ENCODE results near the gene VAV2.

The VAV2 gene

GRCh38 chr9:133762488-133763271 is 229.4 kb downstream of the VAV2 start:
- in situ Hi-C loops (cut with MboI; ENCODE audit: low sequenced_read_pairs, unreplicated experiment), result no loop called here
- no peak for TF ChIP-seq CTCF (IDR thresholded peaks at IDR 0.05; ENCODE audit: borderline replicate concordance, control extremely low read depth, extremely low read depth, insufficient read depth, missing control alignments)
- DNase-seq (ENCODE audit: low spot score), result no peak

GRCh38 chr9:133761641-133762248 is 230.4 kb downstream of the VAV2 start:
- in situ Hi-C loops (cut with MboI; ENCODE audit: low sequenced_read_pairs, unreplicated experiment), result no loop called here
- DNase-seq (ENCODE audit: low spot score), result no peak
- no peak for TF ChIP-seq CTCF (IDR thresholded peaks at IDR 0.05; ENCODE audit: borderline replicate concordance, control extremely low read depth, extremely low read depth, insufficient read depth, missing control alignments)

- DNase-seq (ENCODE audit: low spot score), result no peak
- in situ Hi-C loops (cut with MboI; ENCODE audit: low sequenced_read_pairs, unreplicated experiment), result no loop called here
- no peak for TF ChIP-seq CTCF (IDR thresholded peaks at IDR 0.05; ENCODE audit: borderline replicate concordance, control extremely low read depth, extremely low read depth, insufficient read depth, missing control alignments)
Measured at GRCh38 chr9:133760713-133761290, 231.3 kb downstream of the VAV2 start.

GRCh38 chr9:133759946-133760345 is 232.2 kb downstream of the VAV2 start:
- no peak for DNase-seq (ENCODE audit: low spot score)
- in situ Hi-C loops (cut with MboI; ENCODE audit: low sequenced_read_pairs, unreplicated experiment), result no loop called here
- TF ChIP-seq CTCF (IDR thresholded peaks at IDR 0.05; ENCODE audit: borderline replicate concordance, control extremely low read depth, extremely low read depth, insufficient read depth, missing control alignments), result no peak

GRCh38 chr9:133759146-133759900 is 232.8 kb downstream of the VAV2 start:
- DNase-seq (ENCODE audit: low spot score), result no peak
- no peak for TF ChIP-seq CTCF (IDR thresholded peaks at IDR 0.05; ENCODE audit: borderline replicate concordance, control extremely low read depth, extremely low read depth, insufficient read depth, missing control alignments)
- in situ Hi-C loops (cut with MboI; ENCODE audit: low sequenced_read_pairs, unreplicated experiment), result no loop called here

GRCh38 chr9:133758228-133758627 is 233.9 kb downstream of the VAV2 start:
- DNase-seq (ENCODE audit: low spot score), result no peak
- TF ChIP-seq CTCF (IDR thresholded peaks at IDR 0.05; ENCODE audit: borderline replicate concordance, control extremely low read depth, extremely low read depth, insufficient read depth, missing control alignments), result no peak
- in situ Hi-C loops (cut with MboI; ENCODE audit: low sequenced_read_pairs, unreplicated experiment), result no loop called here

All from GM13976 (cell line).